ENCODE results near the gene SLC26A5.
"Not testable (repeated sequence)": the region's sequence is repeated elsewhere in the genome, so short reads cannot be mapped to it uniquely, and the experiment has no call there.

The SLC26A5 gene

GRCh38 chr7:103446049-103446520 is at the start of gene SLC26A5:
Gene SLC26A5, minus strand, starts transcription at chr7:103446207. Its CDS starts 24,693 bp downstream, at chr7:103421514.
- DNase-seq, result no peak

DNA sequence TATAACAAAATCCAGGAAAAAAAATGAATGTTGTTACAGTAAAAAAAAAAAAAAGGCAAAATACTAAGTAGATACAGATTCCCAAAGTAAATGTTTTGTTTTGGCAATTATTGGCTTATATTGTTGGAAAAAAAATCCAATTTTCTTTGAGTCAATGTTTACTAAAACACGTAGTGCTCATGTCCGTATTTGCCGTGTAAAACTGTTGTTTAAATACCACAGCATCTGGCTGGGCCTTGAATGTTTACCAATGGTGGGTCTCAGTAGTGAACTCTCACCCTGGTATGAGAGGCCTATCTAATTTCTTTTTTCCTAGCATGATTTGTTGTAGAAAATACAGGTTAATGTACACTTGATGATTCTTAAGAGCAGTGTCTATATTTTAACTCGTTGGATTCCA is 41.4 kb upstream of the SLC26A5 start:
- no peak for DNase-seq

DNA sequence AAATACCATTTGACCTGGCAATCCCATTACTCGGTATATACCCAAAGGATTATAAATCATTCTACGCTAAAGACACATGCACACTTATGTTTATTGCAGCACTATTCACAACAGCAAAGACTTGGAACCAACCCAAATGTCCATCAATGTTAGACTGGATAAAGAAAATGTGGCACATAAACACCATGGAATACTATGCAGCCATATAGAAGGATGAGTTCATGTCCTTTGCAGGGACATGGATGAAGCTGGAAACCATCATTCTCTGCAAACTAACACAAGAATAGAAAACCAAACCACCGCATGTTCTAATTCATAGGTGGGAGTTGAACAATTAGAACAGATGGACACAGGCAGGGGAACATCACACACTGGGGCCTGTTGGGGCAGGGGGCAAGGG is 40.9 kb upstream of the SLC26A5 start:
- not testable (repeated sequence) for DNase-seq

- no peak for DNase-seq
Observed at GRCh38 chr7:103480771-103481170, 34.8 kb upstream of the SLC26A5 start.

- no peak for DNase-seq
Observed at GRCh38 chr7:103474956-103475355, 28.9 kb upstream of the SLC26A5 start.

GRCh38 chr7:103469095-103469948 is 23.3 kb upstream of the SLC26A5 start:
- DNase-seq, result no peak

DNA sequence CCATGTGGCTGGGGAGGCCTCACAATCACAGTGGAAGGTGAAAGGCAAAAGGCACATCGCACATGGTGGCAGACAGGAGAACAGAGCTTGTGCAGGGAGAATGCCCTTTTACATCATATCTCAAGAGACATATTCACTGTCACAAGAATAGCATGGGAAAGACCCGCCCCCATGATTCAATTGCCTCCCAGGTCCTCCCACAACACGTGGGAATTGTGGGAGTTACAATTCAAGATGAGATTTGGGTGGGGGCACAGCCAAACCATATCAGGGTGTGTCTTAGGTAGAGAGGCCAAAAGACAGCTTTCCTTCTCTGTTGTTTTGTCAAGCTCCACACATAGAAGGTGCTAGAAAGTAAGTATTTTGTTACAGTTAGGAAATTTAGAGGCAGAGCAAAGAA is 20.8 kb upstream of the SLC26A5 start:
- no peak for DNase-seq

DNA sequence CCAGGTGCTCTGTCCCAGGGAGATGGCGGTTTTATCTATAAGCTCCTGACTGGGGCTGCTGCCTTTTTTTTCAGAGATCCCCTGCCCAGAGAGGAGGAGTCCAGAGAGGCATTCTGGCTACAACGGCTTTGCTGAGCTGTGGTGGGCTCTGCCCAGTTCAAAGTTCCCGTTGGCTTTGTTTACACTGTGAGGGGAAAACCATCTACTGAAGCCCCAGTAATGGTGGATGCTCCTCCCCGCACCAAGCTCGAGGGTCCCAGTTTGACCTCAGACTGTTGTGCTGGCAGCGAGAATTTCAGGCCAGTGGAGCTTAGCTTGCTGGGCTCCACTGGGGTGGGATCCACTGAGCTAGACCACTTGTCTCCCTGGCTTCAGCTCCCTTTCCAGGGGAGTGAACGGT is 16.4 kb upstream of the SLC26A5 start:
- no peak for DNase-seq

DNA sequence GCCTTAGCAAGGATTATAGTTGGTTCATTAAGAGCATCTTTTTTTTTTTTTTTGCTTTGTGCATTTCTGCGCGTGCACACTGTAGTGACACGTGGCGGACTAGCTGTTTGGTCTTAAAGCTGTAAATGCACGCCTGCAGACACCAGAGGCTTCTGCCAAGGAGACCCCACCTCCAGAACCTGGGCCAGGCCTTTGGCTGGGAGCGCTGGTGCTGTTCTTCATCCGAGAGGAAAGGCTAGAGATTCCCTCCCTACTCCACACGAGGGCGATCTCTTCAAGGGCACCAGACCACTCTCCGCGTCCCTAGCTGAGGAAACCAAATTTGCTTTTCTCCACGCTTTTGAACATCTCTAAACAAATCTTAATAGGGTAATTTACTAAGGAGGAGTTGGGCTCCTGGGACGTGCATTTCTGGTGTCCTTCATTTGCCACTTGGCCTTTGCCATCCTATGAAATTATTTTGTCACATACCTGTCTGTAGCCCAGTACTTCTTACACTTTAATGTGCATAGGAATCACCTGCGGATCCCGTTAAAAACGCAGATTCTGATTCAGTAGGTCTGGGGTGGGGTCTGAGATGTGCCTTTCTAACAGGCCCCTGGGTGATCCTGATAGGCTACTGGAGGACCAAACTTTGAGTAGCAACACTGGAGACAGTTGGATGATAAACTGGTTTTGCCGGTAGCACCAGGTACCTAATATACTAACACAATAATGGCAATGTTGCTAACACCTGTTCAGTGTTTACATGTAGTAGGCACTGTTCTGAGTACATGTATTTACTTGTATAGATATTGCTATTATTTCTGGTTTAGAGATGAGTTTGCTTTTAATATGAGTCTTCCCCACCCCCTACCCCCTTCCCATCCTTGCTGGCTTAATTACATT is 1.3 kb upstream of the SLC26A5 start:
- peak; percentile 70 for DNase-seq

DNA sequence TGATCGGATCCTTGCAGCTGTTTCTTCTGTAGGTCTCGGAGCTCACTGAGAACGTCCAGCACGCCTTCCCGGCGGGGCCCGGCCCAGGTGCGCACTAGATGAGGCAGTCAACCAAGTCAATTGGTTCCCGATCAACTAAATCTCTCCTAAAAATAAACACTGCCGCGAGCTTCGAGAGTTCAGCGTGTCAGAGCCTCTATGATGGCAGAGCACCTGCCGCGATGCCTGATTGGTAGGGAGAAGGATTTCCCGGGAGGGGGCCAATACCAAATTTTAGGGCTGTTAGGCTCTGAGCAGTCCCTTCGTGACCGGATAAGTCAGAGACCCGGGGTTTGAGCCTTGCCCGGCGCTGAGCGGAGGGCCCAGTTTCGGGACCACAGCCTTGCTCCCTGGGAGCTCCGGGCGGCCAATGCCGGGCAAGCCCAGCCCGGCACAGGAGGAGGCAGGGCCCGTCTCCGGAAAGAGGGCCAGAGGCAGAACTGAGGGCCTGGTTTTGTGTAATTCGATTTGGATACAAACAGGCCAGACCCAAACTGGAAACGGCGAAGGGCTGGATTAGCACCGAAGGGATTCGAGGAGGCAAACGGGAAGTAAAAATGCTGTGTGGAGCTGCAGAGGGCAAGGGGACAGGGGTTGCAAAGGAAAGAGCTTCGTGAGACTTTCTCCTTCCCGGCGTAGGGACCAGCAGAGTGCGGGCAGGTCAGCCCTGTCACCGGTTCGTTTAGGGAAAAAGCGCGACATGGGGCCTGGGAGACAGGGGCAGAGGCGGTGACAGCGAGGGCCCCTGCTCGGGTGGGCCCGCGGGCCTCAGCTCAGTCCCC is 569 bp downstream of the SLC26A5 start:
- no peak for DNase-seq

DNA sequence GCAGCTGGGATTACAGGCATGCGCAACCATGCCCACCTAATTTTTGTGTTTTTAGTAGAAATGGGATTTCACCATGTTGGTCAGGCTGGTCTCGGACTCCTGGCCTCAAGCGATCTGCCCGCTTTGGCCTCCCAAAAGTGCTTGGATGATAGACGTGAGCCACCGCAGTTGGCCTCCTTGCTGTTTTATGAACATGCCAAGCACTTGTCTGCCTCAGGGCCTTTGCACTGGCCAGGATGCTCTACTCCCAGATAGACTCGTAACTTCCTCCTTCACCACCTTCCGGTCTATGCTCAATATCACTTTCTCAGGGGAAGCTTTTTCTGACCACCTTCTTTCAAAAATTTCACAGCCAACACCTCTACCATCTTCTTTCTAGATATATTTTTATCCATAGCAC is 6.3 kb downstream of the SLC26A5 start:
- DNase-seq, result no peak

- no peak for DNase-seq
Observed at GRCh38 chr7:103437623-103438022, 8.4 kb downstream of the SLC26A5 start.

DNA sequence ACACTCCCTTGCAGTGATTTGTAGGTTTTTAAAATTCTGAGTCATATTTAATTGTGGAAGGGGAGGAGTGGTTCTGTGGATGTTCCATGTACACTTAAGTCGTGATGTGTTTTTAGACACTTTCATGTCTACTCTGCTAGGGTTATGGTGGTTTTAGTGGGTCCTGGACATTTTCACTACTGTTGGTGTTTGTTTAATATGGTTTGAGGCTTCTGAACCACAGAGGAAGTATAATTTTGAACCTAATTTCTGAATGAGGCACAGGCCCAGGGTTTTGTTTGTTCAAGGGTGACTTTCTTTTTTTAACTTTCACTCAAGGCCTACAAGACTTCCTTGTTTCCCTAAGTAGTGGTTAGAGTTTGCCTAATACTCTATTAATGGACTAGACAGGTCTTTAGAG is 13.3 kb downstream of the SLC26A5 start:
- DNase-seq, result no peak

DNA sequence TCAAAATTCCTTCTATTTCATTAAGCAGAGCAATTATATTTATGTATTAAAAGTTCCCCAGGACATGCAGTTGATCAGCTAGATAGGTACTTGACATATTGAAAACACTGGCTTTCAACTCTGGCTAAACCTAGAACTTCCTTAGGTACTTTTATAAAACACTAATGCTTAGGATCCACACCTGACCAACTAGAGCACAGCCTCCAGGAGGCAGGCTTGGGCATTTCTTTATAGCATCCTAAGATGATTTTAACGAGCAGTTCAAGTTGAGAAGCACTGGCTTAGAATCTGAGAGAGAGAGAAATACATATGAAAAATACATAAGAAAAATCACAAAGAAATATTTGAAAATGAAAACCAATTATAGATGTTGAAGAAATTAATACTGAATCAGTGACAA is 20.8 kb downstream of the SLC26A5 start:
- no peak for DNase-seq

- DNase-seq, result no peak
Observed at GRCh38 chr7:103423467-103424179, 22.4 kb downstream of the SLC26A5 start.

- DNase-seq, result no peak
Observed at GRCh38 chr7:103420857-103421384, 25.1 kb downstream of the SLC26A5 start.

- DNase-seq, result no peak
Observed at GRCh38 chr7:103418241-103418640, 27.8 kb downstream of the SLC26A5 start.

- DNase-seq, result no peak
Observed at GRCh38 chr7:103413407-103413806, 32.6 kb downstream of the SLC26A5 start.

DNA sequence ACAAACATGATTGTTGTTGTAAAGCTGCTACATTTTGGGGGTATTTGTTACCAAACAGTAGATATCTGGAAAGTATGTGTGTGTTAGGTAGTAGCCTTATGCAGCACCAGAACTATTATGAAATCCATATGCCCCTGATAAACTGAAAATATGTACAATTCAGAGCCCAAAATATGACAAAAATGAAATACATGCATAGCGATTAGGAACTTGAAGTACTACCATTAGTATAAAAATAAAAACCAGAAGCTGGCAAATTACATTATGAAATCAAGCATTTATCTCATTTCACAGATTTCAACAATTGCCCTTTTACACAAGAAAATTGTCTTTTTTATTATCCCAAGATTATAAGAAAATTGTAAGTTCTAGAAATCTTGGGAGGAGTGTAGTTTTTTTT is 33.9 kb downstream of the SLC26A5 start:
- DNase-seq, result no peak

GRCh38 chr7:103405789-103406613 is 40.0 kb downstream of the SLC26A5 start:
- peak; percentile 10 for DNase-seq

GRCh38 chr7:103399687-103400086 is 46.3 kb downstream of the SLC26A5 start:
- DNase-seq, result not testable (repeated sequence)

All from NCI-H2171 (cell line).